DMS79 treated with DMSO at 0.1 percent for 48 hours (cell line): ENCODE data around the gene STRAP.
"Not testable (repeated sequence)": the region's sequence is repeated elsewhere in the genome, so short reads cannot be mapped to it uniquely, and the experiment has no call there.

Experiments used
- DNase-seq: peaks from one replicate; lab custom pipeline; 2025; lab: John Stamatoyannopoulos, UW

STRAP gene

GRCh38 chr12:15868186-15868585 lies 14.0 kb upstream of the STRAP start:
- no peak for DNase-seq

GRCh38 chr12:15873556-15873955 lies 8.6 kb upstream of the STRAP start:
- no peak for DNase-seq

DNA sequence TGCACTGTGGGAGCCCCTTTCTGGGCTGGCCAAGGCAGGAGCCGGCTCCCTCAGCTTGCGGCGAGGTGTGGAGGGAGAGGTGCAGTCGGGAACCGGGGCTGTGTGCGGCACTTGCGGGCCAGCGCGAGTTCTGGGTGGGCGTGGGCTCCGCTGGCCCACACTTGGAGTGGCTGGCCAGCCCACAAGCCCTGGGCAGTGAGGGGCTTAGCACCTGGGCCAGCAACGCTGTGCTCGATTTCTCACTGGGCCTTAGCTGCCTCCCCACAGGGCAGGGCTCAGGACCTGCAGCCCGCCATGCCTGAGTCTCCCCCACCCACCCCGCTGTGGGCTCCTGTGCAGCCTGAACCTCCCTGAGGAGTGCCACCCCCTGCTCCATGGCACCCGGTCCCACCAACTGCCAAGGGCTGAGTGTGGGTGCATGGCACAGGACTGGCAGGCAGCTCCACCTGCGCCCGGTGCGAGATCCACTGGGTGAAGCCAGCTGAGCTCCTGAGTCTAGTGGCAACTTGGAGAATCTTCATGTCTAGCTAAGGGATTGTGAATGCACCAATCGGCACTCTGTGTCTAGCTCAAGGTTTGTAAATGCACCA lies 7.5 kb upstream of the STRAP start:
- DNase-seq = not testable (repeated sequence)

DNA sequence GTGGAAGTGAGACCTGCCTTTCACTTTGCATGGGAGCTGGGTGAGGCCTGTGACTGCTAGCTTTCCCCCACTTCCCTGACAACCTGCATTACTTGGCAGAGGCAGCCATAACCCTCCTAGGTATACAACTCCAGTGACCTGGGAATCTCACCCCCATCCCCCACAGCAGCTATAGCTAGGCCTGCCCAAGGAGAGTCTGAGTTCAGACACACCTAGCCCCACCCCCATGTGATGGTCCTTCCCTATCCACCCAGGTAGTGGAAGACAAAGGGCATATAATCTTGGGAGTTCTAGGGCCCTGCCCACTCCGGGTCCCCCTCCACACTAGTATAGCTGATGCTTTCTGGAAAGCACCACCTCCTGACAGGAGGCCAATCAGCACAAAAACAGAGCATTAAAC lies 6.3 kb upstream of the STRAP start:
- no peak for DNase-seq

GRCh38 chr12:15879413-15879812 lies 2.8 kb upstream of the STRAP start:
- DNase-seq = no peak

- DNase-seq = peak; percentile 59
Measured at GRCh38 chr12:15880721-15881120, 1.5 kb upstream of the STRAP start.

DNA sequence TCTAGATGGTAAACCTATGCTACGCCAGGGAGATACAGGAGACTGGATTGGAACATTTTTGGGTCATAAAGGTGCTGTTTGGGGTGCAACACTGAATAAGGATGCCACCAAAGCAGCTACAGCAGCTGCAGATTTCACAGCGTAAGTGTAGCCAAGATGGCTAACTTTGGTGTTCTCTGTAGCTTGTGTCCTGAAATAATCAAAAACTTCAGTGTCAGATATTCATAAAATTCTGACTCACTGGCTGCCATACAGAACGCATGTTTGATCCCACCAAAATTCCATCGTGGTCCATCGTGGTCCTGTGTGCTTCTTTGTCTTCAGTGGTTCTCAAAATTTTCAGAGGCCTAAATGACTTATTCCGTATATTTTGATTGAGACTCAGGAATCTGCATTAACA lies 1.3 kb downstream of the STRAP start:
- DNase-seq = no peak

GRCh38 chr12:15886372-15887042 lies 4.3 kb downstream of the STRAP start:
- DNase-seq = peak; percentile 27

- no peak for DNase-seq
Measured at GRCh38 chr12:15887043-15887817, 5.0 kb downstream of the STRAP start.

DNA sequence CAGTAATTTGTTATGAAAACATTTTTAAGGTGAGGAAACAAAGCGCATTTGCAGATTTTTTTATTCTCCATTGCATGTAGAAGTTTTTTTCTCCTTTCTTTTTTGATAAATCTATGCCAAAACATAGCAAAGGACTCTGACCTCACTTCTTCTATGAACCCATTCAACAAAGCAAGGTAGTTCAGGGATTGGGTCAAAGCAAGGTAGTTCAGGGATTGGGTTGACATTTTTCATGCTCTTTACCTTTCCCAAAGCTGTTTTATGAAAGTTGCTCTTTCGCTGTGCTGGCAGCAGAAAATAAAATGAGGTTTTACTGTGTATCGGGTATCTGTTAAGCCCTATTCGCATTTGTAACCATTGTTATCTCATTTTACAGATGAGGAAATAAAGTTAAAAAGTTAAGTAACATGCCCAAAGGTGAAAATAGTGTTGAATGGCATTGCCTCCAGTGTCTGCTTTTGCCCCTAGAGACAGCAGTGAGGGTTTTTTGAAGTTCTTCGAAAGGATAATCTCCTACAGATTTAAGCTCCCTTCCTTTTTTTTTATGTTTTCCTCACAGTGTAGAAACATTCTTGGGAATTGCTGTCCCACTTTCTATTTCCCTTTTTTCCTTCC lies 10.6 kb downstream of the STRAP start:
- DNase-seq = no peak

DNA sequence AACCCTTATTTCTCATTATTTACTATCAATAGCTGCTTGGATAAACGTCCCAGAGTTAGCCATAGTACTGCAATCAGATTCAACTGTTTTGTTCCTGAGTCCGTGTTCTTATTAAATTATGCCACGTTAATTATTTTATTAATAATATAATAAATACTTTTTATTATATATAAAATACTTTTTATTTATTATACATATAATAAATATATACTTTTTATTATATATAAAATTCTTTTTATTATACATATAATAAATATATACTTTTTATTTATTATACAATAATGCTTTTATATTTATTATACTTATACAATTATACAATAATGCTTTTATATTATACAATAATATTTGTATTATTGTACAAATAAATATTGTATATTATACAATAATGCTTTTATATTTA lies 11.1 kb downstream of the STRAP start:
- no peak for DNase-seq

DNA sequence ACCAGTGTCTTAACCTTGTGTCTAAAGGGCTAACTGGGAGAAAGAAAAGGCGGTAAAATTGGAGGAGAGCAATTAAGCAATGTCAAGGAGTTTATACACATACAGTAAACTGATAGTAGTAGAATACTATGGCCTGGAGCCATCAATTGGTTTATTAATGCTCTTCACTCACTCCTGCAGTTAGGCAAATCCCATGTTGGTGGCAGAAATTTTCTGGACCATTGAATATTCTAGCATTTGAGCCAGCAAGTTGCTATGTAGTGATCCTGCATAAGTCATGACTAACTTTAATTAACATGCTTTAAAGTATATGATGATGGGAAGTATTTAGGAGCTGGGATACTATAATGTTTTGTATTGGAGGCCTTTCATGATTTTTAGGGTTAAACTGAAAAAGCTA lies 14.7 kb downstream of the STRAP start:
- no peak for DNase-seq

GRCh38 chr12:15897433-15897832 lies 15.2 kb downstream of the STRAP start:
- no peak for DNase-seq

DNA sequence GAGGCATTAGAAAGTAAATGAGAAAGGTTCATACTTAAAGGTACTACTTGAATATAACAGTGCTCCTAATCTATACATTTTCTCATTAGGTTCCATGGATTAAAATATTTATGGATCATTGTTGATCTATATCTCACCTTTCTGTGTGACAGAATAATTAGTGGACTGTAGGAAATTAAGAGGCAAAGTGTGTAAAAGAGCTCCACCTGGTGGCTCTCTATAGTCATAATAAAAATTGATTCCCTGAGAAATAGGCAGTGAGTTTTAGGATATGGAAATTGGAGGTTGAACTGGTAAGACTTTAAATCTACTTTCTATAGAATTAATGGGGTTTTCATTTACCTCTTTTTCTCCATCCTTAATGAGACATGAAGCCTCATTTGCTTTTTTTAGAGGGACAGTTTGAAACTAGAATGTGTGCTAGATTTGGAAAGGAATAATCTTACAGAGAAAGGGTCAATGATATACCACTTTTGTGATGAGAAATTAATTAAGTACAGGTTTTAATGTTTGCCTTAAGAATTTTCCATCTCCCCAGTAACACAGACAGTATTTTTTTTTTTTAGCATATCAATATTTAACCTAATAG lies 17.2 kb downstream of the STRAP start:
- peak; percentile 19 for DNase-seq

DNA sequence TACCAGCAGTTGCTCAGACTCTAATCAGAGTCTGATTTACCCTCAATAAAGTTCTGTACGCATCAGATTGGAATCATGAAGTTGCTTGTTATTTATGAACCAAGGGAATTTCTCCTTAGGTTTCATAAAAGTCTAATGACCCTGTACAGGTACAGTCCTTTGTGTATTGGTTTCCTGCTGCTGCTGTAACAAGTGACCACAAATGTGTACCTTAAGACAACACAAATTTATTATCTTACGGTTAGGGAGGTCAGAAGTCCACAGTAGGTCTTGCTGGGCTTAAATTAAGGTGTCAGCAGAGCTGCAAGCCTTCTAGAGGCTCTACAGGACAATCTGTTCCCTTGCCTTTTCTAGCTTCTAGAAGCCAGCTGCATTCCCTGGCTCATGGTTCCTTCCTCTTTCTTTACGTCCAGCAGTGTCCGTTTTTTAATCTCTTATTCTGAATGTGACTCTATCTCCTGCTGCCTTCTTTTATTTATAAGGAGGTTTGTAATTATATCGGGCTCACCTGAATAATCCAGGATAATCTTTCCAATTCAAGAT lies 22.3 kb downstream of the STRAP start:
- DNase-seq = no peak

- DNase-seq = no peak
Measured at GRCh38 chr12:15910468-15910863, 28.3 kb downstream of the STRAP start.

DNA sequence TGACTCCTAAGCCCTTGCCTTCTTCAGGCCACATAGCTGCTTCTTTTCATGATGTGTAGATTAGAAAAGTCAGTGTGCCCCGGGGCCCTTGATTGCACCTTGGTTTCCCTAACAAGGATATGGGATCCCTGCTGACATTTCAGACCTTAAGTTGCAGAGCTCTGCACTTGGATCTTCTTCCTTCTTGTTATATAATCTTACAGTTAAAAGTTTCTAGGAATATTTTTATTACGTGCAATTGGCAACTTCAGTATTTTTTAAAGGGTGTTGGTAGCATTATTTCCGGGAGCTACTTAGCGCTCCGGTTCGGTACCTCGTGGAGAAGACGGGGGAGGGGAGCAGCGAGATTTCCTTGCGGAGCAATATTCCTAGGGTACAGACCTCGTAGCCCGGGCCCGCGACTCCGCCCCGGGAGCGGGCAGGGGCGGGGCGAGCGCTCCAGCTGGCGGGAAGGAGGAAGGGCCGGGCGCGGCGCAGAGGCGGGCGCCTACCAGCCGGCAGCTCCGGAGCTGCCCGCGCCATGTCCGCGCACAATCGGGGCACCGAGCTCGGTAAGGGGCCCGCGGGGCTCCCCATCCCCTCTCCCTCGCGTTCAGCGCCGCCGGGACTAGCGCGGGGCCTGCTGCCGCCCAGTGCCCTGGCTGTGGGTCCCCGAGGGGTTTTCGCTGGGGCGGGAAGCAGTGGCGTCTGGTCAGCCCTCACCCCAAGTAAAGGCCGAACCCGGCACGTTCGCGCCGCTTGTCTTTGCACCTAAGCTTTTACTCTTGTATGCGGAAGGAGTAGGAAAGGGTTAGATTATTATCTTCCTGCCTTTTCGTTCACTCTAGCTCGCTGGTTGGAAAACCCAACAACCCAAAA lies 28.9 kb downstream of the STRAP start, which contains the start of gene DERA:
Gene DERA, plus strand, starts transcription at position 469 of the 858 bp plus-strand sequence. Its CDS starts 52 bp downstream, at position 521.
- DNase-seq = peak; percentile 75

- not testable (repeated sequence) for DNase-seq
Measured at GRCh38 chr12:15911931-15912330, 29.7 kb downstream of the STRAP start.

- DNase-seq = not testable (repeated sequence)
Measured at GRCh38 chr12:15914131-15914530, 31.9 kb downstream of the STRAP start.

DNA sequence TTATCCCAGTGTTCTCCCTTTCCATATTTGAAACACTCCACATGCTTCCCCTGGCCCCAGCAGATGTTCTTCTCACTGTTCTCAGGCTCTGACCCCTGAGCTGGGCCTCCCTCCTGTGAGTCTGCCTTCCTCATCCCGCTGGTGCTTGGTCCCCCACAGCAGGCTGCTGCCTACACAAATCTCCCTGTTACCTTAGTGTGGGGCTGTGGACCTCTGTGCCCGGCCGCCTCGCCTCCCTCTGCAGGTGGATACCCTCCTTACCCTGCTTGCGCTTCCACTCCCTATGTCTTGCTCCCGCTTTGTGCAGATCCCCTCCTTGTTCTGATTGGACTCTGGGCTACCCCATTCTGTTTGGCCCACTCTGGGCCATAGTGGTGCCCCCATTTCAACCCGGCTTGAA lies 35.9 kb downstream of the STRAP start:
- no peak for DNase-seq

DNA sequence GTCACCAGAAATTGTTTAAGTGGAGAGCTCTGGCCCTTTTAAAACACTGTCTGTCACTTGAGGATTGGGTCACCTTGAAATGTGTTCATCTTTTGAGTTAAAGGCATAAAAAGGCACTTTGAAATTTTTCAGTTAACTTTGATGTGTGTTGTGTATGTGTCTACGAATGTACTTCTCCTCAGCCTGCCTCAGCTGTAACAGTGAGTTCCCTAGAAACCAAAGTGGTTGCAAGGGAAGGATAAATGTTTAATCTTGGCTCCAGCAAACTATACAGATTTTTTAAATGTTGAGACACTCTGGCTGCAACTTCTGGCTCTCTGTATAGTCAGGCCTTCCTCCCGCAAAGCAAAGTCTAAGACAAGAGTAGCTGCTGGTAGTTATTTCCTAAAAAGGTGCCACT lies 37.2 kb downstream of the STRAP start:
- DNase-seq = no peak
